ENCODE data around the gene RORB.
"Not testable (repeated sequence)": the region's sequence is repeated elsewhere in the genome, so short reads cannot be mapped to it uniquely, and the experiment has no call there.

Gene RORB

GRCh38 chr9:74528207-74528606 is 31.1 kb downstream of the RORB start:
- TF ChIP-seq CTCF (IDR thresholded peaks at IDR 0.05) = no peak
- H3K4me1 ChIP-seq (ENCODE audit: control insufficient read depth in 1 of 2, insufficient read depth in 1 of 2, low read depth in 1 of 2, low read length in 1 of 2) = no peaks in the 10 kb centered on the region
- H3K36me3 ChIP-seq = no peaks in the 10 kb centered on the region
- H3K27ac ChIP-seq = no peak overlapping the region
- no peaks in the 10 kb centered on the region for H3K9me3 ChIP-seq
- H3K27me3 ChIP-seq = peaks cover 6% of the 10 kb centered on the region
- H3K4me3 ChIP-seq (ENCODE audit: low read depth in 1 of 2, low read length in 1 of 2) = no peak overlapping the region

DNA sequence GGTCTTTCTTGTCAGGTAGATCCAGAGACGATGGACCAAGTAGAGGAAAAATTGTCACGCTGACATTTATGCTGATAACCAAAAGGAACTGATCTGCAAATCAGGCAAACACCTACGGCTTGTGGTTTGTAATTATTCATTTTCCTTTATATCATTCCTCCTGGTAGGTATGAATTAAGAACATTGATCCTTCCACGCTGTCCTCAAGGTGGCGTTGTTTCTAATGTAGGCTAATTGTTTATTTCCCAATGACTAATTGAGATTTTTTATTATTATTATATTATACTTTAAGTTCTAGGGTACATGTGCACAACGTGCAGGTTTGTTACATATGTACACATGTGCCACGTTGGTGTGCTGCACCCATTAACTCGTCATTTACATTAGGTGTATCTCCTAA is 33.3 kb downstream of the RORB start:
- H3K4me1 ChIP-seq (ENCODE audit: control insufficient read depth in 1 of 2, insufficient read depth in 1 of 2, low read depth in 1 of 2, low read length in 1 of 2); H3K27me3 ChIP-seq; H3K36me3 ChIP-seq; H3K9me3 ChIP-seq; H3K4me3 ChIP-seq (ENCODE audit: low read depth in 1 of 2, low read length in 1 of 2); H3K27ac ChIP-seq: not testable (repeated sequence)

GRCh38 chr9:74533253-74533652 is 36.1 kb downstream of the RORB start:
- Histone ChIP-seq H3K4me3 (ENCODE audit: low read depth in 1 of 2, low read length in 1 of 2) (no peak overlapping the region), H3K27ac (no peak overlapping the region), H3K36me3 (no peaks in the 10 kb centered on the region), H3K9me3 (no peaks in the 10 kb centered on the region), H3K4me1 (ENCODE audit: control insufficient read depth in 1 of 2, insufficient read depth in 1 of 2, low read depth in 1 of 2, low read length in 1 of 2) (no peaks in the 10 kb centered on the region), H3K27me3 (no peaks in the 10 kb centered on the region)
- no peak for TF ChIP-seq CTCF (IDR thresholded peaks at IDR 0.05)

- Histone ChIP-seq H3K27ac (no peak overlapping the region), H3K4me3 (ENCODE audit: low read depth in 1 of 2, low read length in 1 of 2) (no peak overlapping the region), H3K9me3 (no peaks in the 10 kb centered on the region), H3K4me1 (ENCODE audit: control insufficient read depth in 1 of 2, insufficient read depth in 1 of 2, low read depth in 1 of 2, low read length in 1 of 2) (no peaks in the 10 kb centered on the region), H3K27me3 (no peaks in the 10 kb centered on the region), H3K36me3 (no peaks in the 10 kb centered on the region)
- no peak for TF ChIP-seq CTCF (IDR thresholded peaks at IDR 0.05)
Measured at GRCh38 chr9:74534841-74535240, 37.7 kb downstream of the RORB start.

GRCh38 chr9:74543145-74543544 is 46.0 kb downstream of the RORB start:
- no peak overlapping the region for H3K4me3 ChIP-seq (ENCODE audit: low read depth in 1 of 2, low read length in 1 of 2)
- TF ChIP-seq CTCF (IDR thresholded peaks at IDR 0.05) = no peak
- H3K9me3 ChIP-seq = no peaks in the 10 kb centered on the region
- no peaks in the 10 kb centered on the region for H3K36me3 ChIP-seq
- no peaks in the 10 kb centered on the region for H3K27me3 ChIP-seq
- no peak overlapping the region for H3K27ac ChIP-seq
- H3K4me1 ChIP-seq (ENCODE audit: control insufficient read depth in 1 of 2, insufficient read depth in 1 of 2, low read depth in 1 of 2, low read length in 1 of 2) = no peaks in the 10 kb centered on the region

- no peak for TF ChIP-seq CTCF (IDR thresholded peaks at IDR 0.05)
- no peaks in the 10 kb centered on the region for H3K4me1 ChIP-seq (ENCODE audit: control insufficient read depth in 1 of 2, insufficient read depth in 1 of 2, low read depth in 1 of 2, low read length in 1 of 2)
- no peak overlapping the region for H3K27ac ChIP-seq
- no peak overlapping the region for H3K4me3 ChIP-seq (ENCODE audit: low read depth in 1 of 2, low read length in 1 of 2)
- H3K36me3 ChIP-seq = no peaks in the 10 kb centered on the region
- no peaks in the 10 kb centered on the region for H3K9me3 ChIP-seq
- H3K27me3 ChIP-seq = no peaks in the 10 kb centered on the region
Measured at GRCh38 chr9:74551266-74551665, 54.1 kb downstream of the RORB start.

Measured in neutrophil (primary cell).